H9 (cell line): Measurements from ENCODE around the gene ACOX1. TPM values are rescaled to one million over a fixed set of nuclear protein-coding genes. Genes with fewer than 3 reads are reported as not detected.

Experiments used
- DNase-seq: peaks from one replicate; pipeline ENCODE4 v3.0.0-alpha.2; 2017
- H2AFZ ChIP-seq: one replicate; pipeline ENCODE4 v1.6.1; 2013; ENCODE audit warnings: mild to moderate bottlenecking, low read length, control low read depth, moderate library complexity
- H2AK5ac ChIP-seq: 2 replicates; pipeline ENCODE4 v1.6.1; 2013; ENCODE audit warnings: low read length, control low read depth, mixed read lengths; ENCODE audit not compliant: insufficient read length
- H2BK120ac ChIP-seq: one replicate; pipeline ENCODE4 v1.6.1; 2013; ENCODE audit warnings: low read depth, mild to moderate bottlenecking, low read length, control low read depth, inconsistent platforms; ENCODE audit not compliant: poor library complexity, severe bottlenecking
- H2BK12ac ChIP-seq: 2 replicates; pipeline ENCODE4 v1.6.1; 2013; ENCODE audit warnings: low read length, control low read depth, mixed read lengths, low read depth; ENCODE audit not compliant: insufficient read length
- H2BK15ac ChIP-seq: 2 replicates; pipeline ENCODE4 v1.6.1; 2013; ENCODE audit warnings: low read depth, low read length, control low read depth
- H2BK20ac ChIP-seq: one replicate; pipeline ENCODE4 v1.6.1; 2013; ENCODE audit warnings: low read depth, mild to moderate bottlenecking, low read length, control low read depth, inconsistent platforms; ENCODE audit not compliant: poor library complexity, severe bottlenecking
- H2BK5ac ChIP-seq: 2 replicates; pipeline ENCODE4 v1.6.1; 2013; ENCODE audit warnings: low read length, control low read depth, mixed read lengths; ENCODE audit not compliant: insufficient read length
- H3K14ac ChIP-seq: 2 replicates; pipeline ENCODE4 v1.6.1; 2013; ENCODE audit warnings: low read length, control low read depth; ENCODE audit not compliant: insufficient read depth
- H3K18ac ChIP-seq: 2 replicates; pipeline ENCODE4 v1.6.1; 2013; ENCODE audit warnings: low read depth, mild to moderate bottlenecking, mixed read lengths, low read length, control low read depth; ENCODE audit not compliant: insufficient read length
- H3K23ac ChIP-seq: 2 replicates; pipeline ENCODE4 v1.6.1; 2013; ENCODE audit warnings: low read length, control low read depth, mixed read lengths, low read depth; ENCODE audit not compliant: insufficient read length
- H3K23me2 ChIP-seq: 2 replicates; pipeline ENCODE4 v1.6.1; 2013; ENCODE audit warnings: low read depth, mild to moderate bottlenecking, mixed read lengths, low read length, control low read depth; ENCODE audit not compliant: insufficient read length, poor library complexity, severe bottlenecking
- H3K27ac ChIP-seq: 2 replicates; pipeline ENCODE4 v1.5.1; 2013; ENCODE audit warnings: low read length, control low read depth, mixed read lengths, low read depth; ENCODE audit not compliant: insufficient read length
- H3K27me3 ChIP-seq: 2 replicates; pipeline ENCODE4 v1.6.1; 2013; ENCODE audit warnings: low read length, control low read depth, inconsistent platforms; ENCODE audit not compliant: insufficient read depth
- H3K4ac ChIP-seq: 2 replicates; pipeline ENCODE4 v1.6.1; 2013; ENCODE audit warnings: low read depth, mild to moderate bottlenecking, control low read depth, inconsistent platforms, low read length, moderate library complexity
- H3K4me1 ChIP-seq: 2 replicates; pipeline ENCODE4 v1.6.1; 2013; ENCODE audit warnings: low read length, control low read depth, inconsistent platforms; ENCODE audit not compliant: insufficient read depth
- H3K4me2 ChIP-seq: 2 replicates; pipeline ENCODE4 v1.6.1; 2013; ENCODE audit warnings: low read length, control low read depth, mixed read lengths; ENCODE audit not compliant: insufficient read length, insufficient read depth
- H3K56ac ChIP-seq: 2 replicates; pipeline ENCODE4 v1.6.1; 2013; ENCODE audit warnings: low read depth, mild to moderate bottlenecking, mixed read lengths, low read length, control low read depth; ENCODE audit not compliant: insufficient read length
- H3K79me1 ChIP-seq: 2 replicates; pipeline ENCODE4 v1.6.1; 2013; ENCODE audit warnings: low read depth, mild to moderate bottlenecking, moderate library complexity, low read length, control low read depth, inconsistent platforms; ENCODE audit not compliant: insufficient read depth, poor library complexity, severe bottlenecking
- H3K79me2 ChIP-seq: 2 replicates; pipeline ENCODE4 v1.6.1; 2013; ENCODE audit warnings: low read length, control low read depth, inconsistent platforms; ENCODE audit not compliant: insufficient read depth
- H3K9ac ChIP-seq: 2 replicates; pipeline ENCODE4 v1.6.1; 2013; ENCODE audit warnings: low read length, control low read depth, mixed read lengths; ENCODE audit not compliant: insufficient read length; ENCODE audit errors: extremely low read depth
- H3K9me3 ChIP-seq: one replicate; pipeline ENCODE4 v1.6.1; 2013; ENCODE audit warnings: low read depth, low read length, inconsistent platforms; ENCODE audit not compliant: control insufficient read depth
- H3T11ph ChIP-seq: one replicate; pipeline ENCODE4 v1.6.1; 2013; ENCODE audit warnings: mild to moderate bottlenecking, low read length, control low read depth, inconsistent platforms
- H4K20me1 ChIP-seq: one replicate; pipeline ENCODE4 v1.6.1; 2013; ENCODE audit not compliant: control insufficient read depth, insufficient read length, insufficient read depth
- H4K5ac ChIP-seq: 2 replicates; pipeline ENCODE4 v1.6.1; 2013; ENCODE audit warnings: low read depth, mild to moderate bottlenecking, mixed read lengths, low read length, control low read depth; ENCODE audit not compliant: insufficient read length
- H4K8ac ChIP-seq: replicated peaks from 2 replicates; pipeline ENCODE4 v1.6.1; 2013; ENCODE audit warnings: low read length, control low read depth, mixed read lengths, low read depth; ENCODE audit not compliant: insufficient read length
- H4K91ac ChIP-seq: 2 replicates; pipeline ENCODE4 v1.6.1; 2013; ENCODE audit warnings: low read depth, mild to moderate bottlenecking, moderate library complexity, mixed read lengths, low read length, control low read depth; ENCODE audit not compliant: insufficient read length
- H3K27ac Mint-ChIP-seq, 3 experiments: 2 replicates in 2 of 3; 3 replicates in 1 of 3; pipeline ENCODE4 v1.8.0; 2020 to 2021; ENCODE audit warnings: mixed read lengths in 3 of 3, mild to moderate bottlenecking in 1 of 3, moderate library complexity in 1 of 3
- H3K27me3 Mint-ChIP-seq: 2 replicates; pipeline ENCODE4 v1.8.0; 2021; ENCODE audit warnings: low read depth, mild to moderate bottlenecking, moderate library complexity, mixed read lengths
- H3K36me3 Mint-ChIP-seq, 3 experiments: 2 replicates in 2 of 3; 3 replicates in 1 of 3; pipeline ENCODE4 v1.8.0; 2020 to 2021; ENCODE audit warnings: low read depth in 3 of 3, mixed read lengths in 3 of 3; ENCODE audit not compliant: insufficient read depth in 1 of 3
- H3K4me1 Mint-ChIP-seq, 2 experiments: 2 replicates each; pipeline ENCODE4 v1.8.0; 2020; ENCODE audit warnings: mixed read lengths in 2 of 2
- H3K4me3 Mint-ChIP-seq, 2 experiments: 2 replicates in 1 of 2; 3 replicates in 1 of 2; pipeline ENCODE4 v1.8.0; 2020 to 2021; ENCODE audit warnings: mild to moderate bottlenecking in 2 of 2, mixed read lengths in 2 of 2, moderate library complexity in 1 of 2
- H3K9me3 Mint-ChIP-seq, 2 experiments: 2 replicates in 1 of 2; 3 replicates in 1 of 2; pipeline ENCODE4 v1.8.0; 2020; ENCODE audit warnings: mild to moderate bottlenecking in 2 of 2, mixed read lengths in 2 of 2, moderate library complexity in 1 of 2
- WGBS: extraction: QIAGEN DNeasy Blood & Tissue Kit; methylation state at CpG from one replicate; pipeline ENCODE4 v1.1.7; 2013; ENCODE audit warnings: missing lambda C conversion rate, low lambda C conversion rate, mixed read lengths; ENCODE audit not compliant: insufficient read length; ENCODE audit errors: extremely low coverage; 5-methylcytosine and 5-hydroxymethylcytosine counted together
- total RNA-seq: library from RNA; stranded (reverse); gene quantifications from 2 replicates; pipeline ENCODE4 v1.2.1, GENCODE V29; 2021
- TF ChIP-seq, protein P1 (sequence below): fragments of 200-600 bp; sonication (generic); conservative IDR thresholded peaks from 3 replicates; pipeline ENCODE4 v1.8.0; 2021; ENCODE audit warnings: antibody characterized with exemption, mild to moderate bottlenecking

Gene ACOX1
- total RNA-seq, 1 experiment from 2014 or later = 27.4 TPM

DNA sequence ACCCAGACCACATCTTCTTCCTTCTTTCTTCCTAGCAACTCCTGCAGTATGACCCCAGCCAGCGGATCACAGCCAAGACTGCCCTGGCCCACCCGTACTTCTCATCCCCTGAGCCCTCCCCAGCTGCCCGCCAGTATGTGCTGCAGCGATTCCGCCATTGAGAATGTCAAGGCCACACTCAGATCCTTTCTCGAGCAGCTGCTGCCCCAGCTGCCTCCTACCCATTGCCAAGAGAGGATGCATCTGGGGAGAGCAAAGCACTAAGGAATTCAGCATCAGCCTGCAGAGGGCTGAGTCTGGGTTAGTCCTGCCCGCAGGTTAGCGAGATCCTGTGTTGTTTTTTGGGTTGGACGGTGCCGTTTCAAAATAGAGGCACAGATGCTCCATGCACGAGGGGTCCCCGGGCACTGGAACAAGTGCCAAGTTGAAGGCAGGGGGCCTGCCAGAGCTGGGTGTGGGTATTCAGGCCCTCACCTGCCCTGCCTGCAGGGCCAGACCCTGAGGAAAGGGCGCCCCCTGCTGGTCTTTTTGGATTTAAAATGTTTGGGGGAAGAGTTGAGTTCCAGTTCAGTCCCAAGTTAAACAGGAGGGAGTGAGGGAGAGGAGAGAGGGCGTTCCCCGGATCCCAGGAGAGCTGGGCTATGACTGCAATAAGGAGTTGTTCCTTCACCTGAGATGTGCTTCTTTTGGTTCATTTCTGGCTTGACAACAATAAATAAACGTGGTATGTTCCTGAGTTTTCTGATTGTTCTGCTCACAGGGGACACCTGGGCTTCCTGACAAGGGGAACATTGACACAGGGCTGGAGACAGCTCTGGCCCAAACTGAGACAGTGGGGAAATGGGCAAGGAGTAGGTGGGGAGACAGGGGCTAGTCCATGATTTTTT, 26.5 kb upstream of the ACOX1 start:
- Histone ChIP-seq H2BK120ac (no peak overlapping the region), H4K20me1 (peaks cover 2% of the 10 kb centered on the region), H3K14ac (no peak overlapping the region), H3K27me3 (no peaks in the 10 kb centered on the region), H3K4ac (no peak overlapping the region), H3K9ac (no peak overlapping the region), H3T11ph (no peak overlapping the region), H3K4me2 (no peak overlapping the region), H4K8ac (no peak overlapping the region), H4K91ac (no peak overlapping the region), H3K56ac (no peak overlapping the region), H4K5ac (no peak overlapping the region), H2BK5ac (no peak overlapping the region), H2AK5ac (no peak overlapping the region), H2BK12ac (no peak overlapping the region), H3K79me1 (no peaks in the 10 kb centered on the region), H3K27ac (no peak overlapping the region), H2AFZ (no peak overlapping the region), H3K23ac (no peak overlapping the region), H3K18ac (no peak overlapping the region), H3K9me3 (no peaks in the 10 kb centered on the region), H3K4me1 (no peaks in the 10 kb centered on the region), H2BK20ac (no peak overlapping the region), H3K79me2 (no peaks in the 10 kb centered on the region), H2BK15ac (no peak overlapping the region), H3K23me2 (no peaks in the 10 kb centered on the region)
- Mint-ChIP-seq H3K27ac (peak overlapping the region; percentile 67 to 86 (median 81); a peak in 4 of 7 replicates), H3K4me3 (peak overlapping the region in 1 of 2 experiments; percentile 54; a peak in 1 of 5 replicates), H3K4me1 (peaks cover 2 to 5% of the 10 kb centered on the region in 2 experiments), H3K27me3 (peaks cover 2% of the 10 kb centered on the region; the same call in 1 of the 2 replicates), H3K9me3 (peaks cover 0 to 2% of the 10 kb centered on the region in 2 experiments; a peak in 3 of 5 replicates), H3K36me3 (peaks cover 2 to 18% (median 9%) of the 10 kb centered on the region in 3 experiments; a peak in 6 of 7 replicates)
- TF ChIP-seq, protein P1, sequence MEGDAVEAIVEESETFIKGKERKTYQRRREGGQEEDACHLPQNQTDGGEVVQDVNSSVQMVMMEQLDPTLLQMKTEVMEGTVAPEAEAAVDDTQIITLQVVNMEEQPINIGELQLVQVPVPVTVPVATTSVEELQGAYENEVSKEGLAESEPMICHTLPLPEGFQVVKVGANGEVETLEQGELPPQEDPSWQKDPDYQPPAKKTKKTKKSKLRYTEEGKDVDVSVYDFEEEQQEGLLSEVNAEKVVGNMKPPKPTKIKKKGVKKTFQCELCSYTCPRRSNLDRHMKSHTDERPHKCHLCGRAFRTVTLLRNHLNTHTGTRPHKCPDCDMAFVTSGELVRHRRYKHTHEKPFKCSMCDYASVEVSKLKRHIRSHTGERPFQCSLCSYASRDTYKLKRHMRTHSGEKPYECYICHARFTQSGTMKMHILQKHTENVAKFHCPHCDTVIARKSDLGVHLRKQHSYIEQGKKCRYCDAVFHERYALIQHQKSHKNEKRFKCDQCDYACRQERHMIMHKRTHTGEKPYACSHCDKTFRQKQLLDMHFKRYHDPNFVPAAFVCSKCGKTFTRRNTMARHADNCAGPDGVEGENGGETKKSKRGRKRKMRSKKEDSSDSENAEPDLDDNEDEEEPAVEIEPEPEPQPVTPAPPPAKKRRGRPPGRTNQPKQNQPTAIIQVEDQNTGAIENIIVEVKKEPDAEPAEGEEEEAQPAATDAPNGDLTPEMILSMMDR = peak; percentile 91
- WGBS = no CpG with 5 or more reads among the region's 16 CpGs
- peak; percentile 92 for DNase-seq
